Hepatocyte (in vitro differentiated cells): Measurements from ENCODE around the gene MANSC1. TPM values are rescaled to one million over a fixed set of nuclear protein-coding genes. Genes with fewer than 3 reads are reported as not detected.

Source experiments
- DNase-seq: peaks from one replicate; pipeline ENCODE4 v3.0.0-alpha.2; 2016; ENCODE audit warnings: low spot score
- H2AFZ ChIP-seq: fragments of 200-600 bp; sonication (generic); 2 replicates; pipeline ENCODE4 v1.6.0; 2016; ENCODE audit warnings: antibody characterized with exemption, mild to moderate bottlenecking
- H3K27ac ChIP-seq: fragments of 200-600 bp; sonication (generic); 2 replicates; pipeline ENCODE4 v1.5.1; 2016; ENCODE audit warnings: mild to moderate bottlenecking
- H3K27me3 ChIP-seq: fragments of 200-600 bp; sonication (generic); 2 replicates; pipeline ENCODE4 v1.6.1; 2016
- H3K36me3 ChIP-seq: fragments of 200-600 bp; sonication (generic); replicated peaks from 2 replicates; pipeline ENCODE4 v1.5.1; 2016; ENCODE audit warnings: low read depth; ENCODE audit not compliant: insufficient read depth
- H3K4me1 ChIP-seq: fragments of 200-600 bp; sonication (generic); 2 replicates; pipeline ENCODE4 v1.5.1; 2016; ENCODE audit warnings: mild to moderate bottlenecking, moderate library complexity; ENCODE audit not compliant: insufficient read depth
- H3K4me2 ChIP-seq: fragments of 200-600 bp; sonication (generic); 2 replicates; pipeline ENCODE4 v1.6.0; 2016
- H3K4me3 ChIP-seq: fragments of 200-600 bp; sonication (generic); 2 replicates; pipeline ENCODE4 v1.5.1; 2016; ENCODE audit warnings: mild to moderate bottlenecking
- H3K79me2 ChIP-seq: fragments of 200-600 bp; sonication (generic); 2 replicates; pipeline ENCODE4 v1.6.0; 2017; ENCODE audit warnings: mild to moderate bottlenecking
- H3K9me2 ChIP-seq: fragments of 200-600 bp; sonication (generic); replicated peaks from 2 replicates; pipeline ENCODE4 v1.6.0; 2017; ENCODE audit warnings: mild to moderate bottlenecking; ENCODE audit not compliant: insufficient read depth
- H3K9me3 ChIP-seq: fragments of 200-600 bp; sonication (generic); 2 replicates; pipeline ENCODE4 v1.5.1; 2016; ENCODE audit warnings: low read depth, mild to moderate bottlenecking
- H4K20me1 ChIP-seq: fragments of 200-600 bp; sonication (generic); 2 replicates; pipeline ENCODE4 v1.6.0; 2016; ENCODE audit warnings: mild to moderate bottlenecking; ENCODE audit not compliant: insufficient read depth, poor library complexity, severe bottlenecking
- EZH2 ChIP-seq: fragments of 200-600 bp; sonication (generic); IDR thresholded peaks from 2 replicates; pipeline ENCODE4 v1.6.1; 2016; ENCODE audit warnings: antibody characterized with exemption, mild to moderate bottlenecking, borderline replicate concordance
- EZH2phosphoT487 ChIP-seq: fragments of 200-600 bp; sonication (generic); IDR thresholded peaks from one replicate; pipeline ENCODE4 v1.6.1; 2018; ENCODE audit warnings: antibody characterized with exemption, mild to moderate bottlenecking, low read depth, moderate library complexity; ENCODE audit not compliant: unreplicated experiment, severe bottlenecking
- WGBS: methylation state at CpG from one replicate; pipeline ENCODE4 v1.1.6; 2016; ENCODE audit warnings: low lambda C conversion rate; ENCODE audit errors: missing lambda C conversion rate; 5-methylcytosine and 5-hydroxymethylcytosine counted together
- polyA plus RNA-seq: library from polyadenylated mRNA; unstranded; fragments of >200 nt; fragmentation: Nextera tagmentation; extraction: Ambion mirVana; gene quantifications from 2 replicates; pipeline ENCODE4 v1.2.1, GENCODE V29; 2016
- total RNA-seq: library from RNA; depleted of rRNA; stranded (reverse); fragments of >200 nt; gene quantifications from 2 replicates; pipeline ENCODE4 v1.2.3, GENCODE V29; 2014
- TF ChIP-seq, protein P1 (sequence below): fragments of 200-600 bp; sonication (generic); IDR thresholded peaks from 2 replicates; pipeline ENCODE4 v1.5.1; 2016; ENCODE audit warnings: antibody characterized with exemption, mild to moderate bottlenecking; ENCODE audit not compliant: poor library complexity

The MANSC1 gene
- total and polyA plus RNA-seq, 2 experiments from 2014 or later = 17.4 to 20.5 TPM

DNA sequence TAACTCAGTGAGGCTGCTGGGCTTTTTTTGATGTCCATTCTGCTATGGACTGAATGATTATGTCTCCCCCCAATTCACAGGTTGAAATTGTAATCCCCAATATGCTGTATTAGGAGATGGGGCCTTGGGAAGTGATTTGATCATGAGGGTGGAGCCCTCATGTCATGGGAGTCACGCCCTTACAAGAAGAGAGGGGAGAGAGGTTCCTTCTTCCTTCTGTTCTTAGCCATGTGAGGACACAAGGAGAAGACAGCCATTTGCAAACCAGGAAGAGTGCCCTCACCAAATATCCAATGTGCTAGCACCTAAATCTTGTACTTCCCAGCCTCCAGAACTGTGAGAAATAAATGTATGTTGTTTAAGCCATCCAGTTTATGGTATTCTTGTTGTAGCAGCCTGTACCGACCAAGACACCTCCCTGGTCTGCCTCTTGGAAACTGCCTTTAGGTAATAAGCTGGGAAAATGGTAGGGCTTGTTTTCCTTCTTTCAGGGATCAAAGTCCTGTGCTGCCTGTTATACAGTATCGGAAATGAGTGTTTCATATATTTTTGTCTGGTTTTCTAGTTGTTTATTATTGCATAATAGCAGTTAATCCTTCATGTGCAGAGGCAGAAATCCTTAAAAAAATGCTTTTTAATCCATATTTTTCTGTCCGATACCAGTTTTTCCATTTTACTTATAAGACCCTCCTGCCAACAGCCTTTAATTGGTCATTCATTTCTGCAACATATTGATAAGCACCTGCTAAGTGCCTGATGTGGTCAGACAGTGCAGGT, 23.1 kb upstream of the MANSC1 start:
- Histone ChIP-seq H3K9me2 (no peaks in the 10 kb centered on the region), H2AFZ (no peak overlapping the region), H3K9me3 (no peaks in the 10 kb centered on the region), H4K20me1 (no peaks in the 10 kb centered on the region), H3K4me3 (no peak overlapping the region), H3K36me3 (no peaks in the 10 kb centered on the region), H3K4me2 (peak overlapping the region; percentile 2), H3K27me3 (no peaks in the 10 kb centered on the region), H3K79me2 (peaks cover 9% of the 10 kb centered on the region), H3K4me1 (peaks cover 4% of the 10 kb centered on the region), H3K27ac (peak overlapping the region; percentile 78)
- TF ChIP-seq, protein P1, sequence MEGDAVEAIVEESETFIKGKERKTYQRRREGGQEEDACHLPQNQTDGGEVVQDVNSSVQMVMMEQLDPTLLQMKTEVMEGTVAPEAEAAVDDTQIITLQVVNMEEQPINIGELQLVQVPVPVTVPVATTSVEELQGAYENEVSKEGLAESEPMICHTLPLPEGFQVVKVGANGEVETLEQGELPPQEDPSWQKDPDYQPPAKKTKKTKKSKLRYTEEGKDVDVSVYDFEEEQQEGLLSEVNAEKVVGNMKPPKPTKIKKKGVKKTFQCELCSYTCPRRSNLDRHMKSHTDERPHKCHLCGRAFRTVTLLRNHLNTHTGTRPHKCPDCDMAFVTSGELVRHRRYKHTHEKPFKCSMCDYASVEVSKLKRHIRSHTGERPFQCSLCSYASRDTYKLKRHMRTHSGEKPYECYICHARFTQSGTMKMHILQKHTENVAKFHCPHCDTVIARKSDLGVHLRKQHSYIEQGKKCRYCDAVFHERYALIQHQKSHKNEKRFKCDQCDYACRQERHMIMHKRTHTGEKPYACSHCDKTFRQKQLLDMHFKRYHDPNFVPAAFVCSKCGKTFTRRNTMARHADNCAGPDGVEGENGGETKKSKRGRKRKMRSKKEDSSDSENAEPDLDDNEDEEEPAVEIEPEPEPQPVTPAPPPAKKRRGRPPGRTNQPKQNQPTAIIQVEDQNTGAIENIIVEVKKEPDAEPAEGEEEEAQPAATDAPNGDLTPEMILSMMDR = no peak
- TF ChIP-seq EZH2 = no peak
- no peak for TF ChIP-seq EZH2phosphoT487
- DNase-seq = peak; percentile 27
- 77% methylated on average over 4 of the region's 4 CpGs for WGBS

DNA sequence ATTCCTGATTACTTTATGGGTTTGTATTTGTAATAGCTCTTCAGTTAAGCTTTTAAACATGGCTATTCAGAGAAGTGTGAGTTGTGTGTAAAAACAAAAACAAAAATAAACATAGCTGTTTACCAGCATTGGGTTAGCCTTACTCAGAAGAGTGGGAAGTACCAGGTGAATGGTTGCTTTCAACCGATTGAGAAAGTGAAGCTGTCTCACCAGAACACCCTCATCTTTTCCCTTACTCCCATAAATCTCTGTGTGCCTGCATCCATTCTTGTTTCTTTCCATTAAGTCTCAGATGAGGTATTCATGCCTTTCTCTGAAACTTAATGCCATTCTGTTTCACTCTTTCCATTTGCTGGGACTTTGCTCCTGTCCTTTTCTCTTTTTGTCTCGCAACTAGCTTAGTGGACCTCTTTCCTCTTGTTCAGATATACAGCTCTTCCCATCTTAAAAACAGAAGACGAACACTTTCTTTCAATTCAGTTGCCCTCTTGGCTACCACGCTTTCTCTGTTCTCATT, 17.5 kb upstream of the MANSC1 start:
- H3K9me3 ChIP-seq = no peaks in the 10 kb centered on the region
- no peak overlapping the region for H3K4me3 ChIP-seq
- H3K9me2 ChIP-seq = no peaks in the 10 kb centered on the region
- no peak overlapping the region for H2AFZ ChIP-seq
- no peak overlapping the region for H3K4me2 ChIP-seq
- H3K79me2 ChIP-seq = no peaks in the 10 kb centered on the region
- TF ChIP-seq, protein P1 = no peak
- no peak for TF ChIP-seq EZH2phosphoT487
- no peak for DNase-seq
- WGBS = 92% methylated on average over 4 of the region's 4 CpGs
- no peaks in the 10 kb centered on the region for H3K36me3 ChIP-seq
- no peaks in the 10 kb centered on the region for H4K20me1 ChIP-seq
- H3K27me3 ChIP-seq = no peaks in the 10 kb centered on the region
- no peaks in the 10 kb centered on the region for H3K4me1 ChIP-seq
- H3K27ac ChIP-seq = no peak overlapping the region

DNA sequence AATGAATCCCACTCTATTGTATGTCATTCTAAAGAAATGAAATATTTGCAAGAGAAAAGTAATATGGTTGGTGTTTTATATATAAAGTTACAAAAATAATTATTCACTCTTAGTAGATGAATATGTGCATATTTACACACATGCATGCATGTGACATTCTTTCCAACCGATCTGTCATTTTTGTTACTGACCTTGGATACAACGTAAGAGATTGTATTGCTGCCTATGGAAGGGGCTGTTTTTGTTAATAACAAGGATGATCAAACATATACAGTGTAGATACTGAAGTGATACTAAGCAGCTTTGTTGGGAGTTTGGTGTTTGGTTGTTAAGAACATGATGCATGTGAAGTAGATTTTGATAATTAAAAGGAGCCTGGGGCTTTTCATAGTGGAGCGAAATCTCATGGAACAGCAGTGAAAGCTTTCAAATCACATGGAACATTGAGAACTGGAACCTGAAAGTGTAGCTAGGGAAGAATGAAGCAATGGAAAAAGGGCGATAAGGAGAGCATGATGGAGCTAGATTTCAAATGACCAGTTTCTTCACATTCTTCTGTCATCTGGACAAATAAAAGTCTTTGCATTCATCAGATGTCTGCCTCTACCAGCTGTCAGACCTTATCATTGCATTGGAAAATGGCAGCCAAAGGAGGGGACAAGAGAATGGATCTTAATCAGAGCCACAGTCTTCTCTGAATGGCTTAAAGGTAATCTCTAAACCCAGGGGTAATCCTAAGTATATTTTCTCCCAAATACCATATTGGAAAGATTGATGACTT, 16.8 kb upstream of the MANSC1 start:
- no peak overlapping the region for H3K4me3 ChIP-seq
- no peaks in the 10 kb centered on the region for H4K20me1 ChIP-seq
- no peaks in the 10 kb centered on the region for H3K36me3 ChIP-seq
- no peak overlapping the region for H3K4me2 ChIP-seq
- no peak overlapping the region for H3K27ac ChIP-seq
- no peaks in the 10 kb centered on the region for H3K9me3 ChIP-seq
- H3K79me2 ChIP-seq = peaks cover 2% of the 10 kb centered on the region
- H3K9me2 ChIP-seq = no peaks in the 10 kb centered on the region
- no peak for DNase-seq
- H3K27me3 ChIP-seq = no peaks in the 10 kb centered on the region
- no peak for TF ChIP-seq EZH2phosphoT487
- TF ChIP-seq EZH2 = no peak
- TF ChIP-seq, protein P1 = no peak
- H3K4me1 ChIP-seq = no peaks in the 10 kb centered on the region
- 97% methylated on average over 4 of the region's 4 CpGs for WGBS
- no peak overlapping the region for H2AFZ ChIP-seq
